ENCODE data around the gene ITGB8.

DNA sequence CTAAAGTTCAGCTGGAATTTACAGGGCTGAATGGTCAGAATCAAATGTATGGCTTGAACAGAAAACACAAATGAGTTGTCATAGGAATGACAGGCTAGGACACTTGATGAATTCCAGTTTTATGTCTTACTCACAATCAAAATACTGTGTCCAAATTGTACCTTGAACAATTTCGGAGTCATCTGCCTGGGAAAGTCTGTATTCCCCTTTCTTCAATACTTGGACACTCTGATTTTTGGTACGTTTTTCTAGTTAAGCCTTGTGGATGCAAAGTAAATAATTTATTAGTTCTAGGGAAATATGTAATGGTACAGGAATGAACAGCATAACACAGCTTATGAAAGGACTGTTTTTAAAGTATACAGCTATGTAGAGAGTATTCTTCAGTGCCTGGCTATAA lies 100.4 kb downstream of the ITGB8 start:
- TF ChIP-seq, protein P1, sequence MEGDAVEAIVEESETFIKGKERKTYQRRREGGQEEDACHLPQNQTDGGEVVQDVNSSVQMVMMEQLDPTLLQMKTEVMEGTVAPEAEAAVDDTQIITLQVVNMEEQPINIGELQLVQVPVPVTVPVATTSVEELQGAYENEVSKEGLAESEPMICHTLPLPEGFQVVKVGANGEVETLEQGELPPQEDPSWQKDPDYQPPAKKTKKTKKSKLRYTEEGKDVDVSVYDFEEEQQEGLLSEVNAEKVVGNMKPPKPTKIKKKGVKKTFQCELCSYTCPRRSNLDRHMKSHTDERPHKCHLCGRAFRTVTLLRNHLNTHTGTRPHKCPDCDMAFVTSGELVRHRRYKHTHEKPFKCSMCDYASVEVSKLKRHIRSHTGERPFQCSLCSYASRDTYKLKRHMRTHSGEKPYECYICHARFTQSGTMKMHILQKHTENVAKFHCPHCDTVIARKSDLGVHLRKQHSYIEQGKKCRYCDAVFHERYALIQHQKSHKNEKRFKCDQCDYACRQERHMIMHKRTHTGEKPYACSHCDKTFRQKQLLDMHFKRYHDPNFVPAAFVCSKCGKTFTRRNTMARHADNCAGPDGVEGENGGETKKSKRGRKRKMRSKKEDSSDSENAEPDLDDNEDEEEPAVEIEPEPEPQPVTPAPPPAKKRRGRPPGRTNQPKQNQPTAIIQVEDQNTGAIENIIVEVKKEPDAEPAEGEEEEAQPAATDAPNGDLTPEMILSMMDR (IDR thresholded peaks at IDR 0.05) = no peak
- no peak for TF ChIP-seq POLR2A (IDR thresholded peaks at IDR 0.05)
